Amniotic epithelial cell (primary cell): ENCODE results near the gene KLHL30.

Source experiments
- DNase-seq: peaks from one replicate; pipeline ENCODE4 v3.0.0-alpha.2; 2010; ENCODE audit warnings: low read depth

The KLHL30 gene

DNA sequence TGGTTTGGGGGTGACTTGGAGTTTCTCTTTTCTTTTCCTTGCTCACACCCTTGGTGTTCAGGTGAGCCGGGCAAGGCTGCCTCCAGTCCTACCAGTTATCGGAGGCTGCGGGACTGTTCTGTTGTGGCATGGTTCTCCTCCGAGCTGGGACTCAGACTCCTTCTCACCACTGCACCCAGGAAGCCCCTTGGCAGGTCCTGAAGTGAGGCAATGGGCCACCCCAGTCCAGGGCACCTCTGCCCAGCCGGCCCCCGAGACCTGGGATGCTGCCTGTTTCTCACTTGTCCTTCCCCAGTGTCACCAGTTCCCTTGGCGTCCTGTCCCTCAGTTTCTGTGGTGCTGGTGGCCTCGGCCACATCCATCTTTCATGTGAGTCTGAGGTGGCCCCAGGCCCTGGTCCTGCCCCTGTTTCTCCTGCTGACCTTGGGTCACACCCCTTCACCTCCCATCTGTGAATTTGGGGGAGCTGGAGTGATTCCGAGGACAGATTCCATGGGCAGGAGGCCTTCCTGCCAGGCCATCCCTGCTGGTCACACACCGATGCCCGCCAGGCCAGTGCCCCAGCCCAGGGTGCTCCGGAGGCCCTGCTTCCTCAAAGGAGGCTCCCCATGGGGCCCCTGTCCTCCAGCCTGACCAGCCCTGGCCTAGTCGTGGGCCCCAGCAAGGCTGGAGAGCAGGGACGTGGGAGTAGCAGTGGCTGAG lies 6.6 kb upstream of the KLHL30 start:
- no peak for DNase-seq

DNA sequence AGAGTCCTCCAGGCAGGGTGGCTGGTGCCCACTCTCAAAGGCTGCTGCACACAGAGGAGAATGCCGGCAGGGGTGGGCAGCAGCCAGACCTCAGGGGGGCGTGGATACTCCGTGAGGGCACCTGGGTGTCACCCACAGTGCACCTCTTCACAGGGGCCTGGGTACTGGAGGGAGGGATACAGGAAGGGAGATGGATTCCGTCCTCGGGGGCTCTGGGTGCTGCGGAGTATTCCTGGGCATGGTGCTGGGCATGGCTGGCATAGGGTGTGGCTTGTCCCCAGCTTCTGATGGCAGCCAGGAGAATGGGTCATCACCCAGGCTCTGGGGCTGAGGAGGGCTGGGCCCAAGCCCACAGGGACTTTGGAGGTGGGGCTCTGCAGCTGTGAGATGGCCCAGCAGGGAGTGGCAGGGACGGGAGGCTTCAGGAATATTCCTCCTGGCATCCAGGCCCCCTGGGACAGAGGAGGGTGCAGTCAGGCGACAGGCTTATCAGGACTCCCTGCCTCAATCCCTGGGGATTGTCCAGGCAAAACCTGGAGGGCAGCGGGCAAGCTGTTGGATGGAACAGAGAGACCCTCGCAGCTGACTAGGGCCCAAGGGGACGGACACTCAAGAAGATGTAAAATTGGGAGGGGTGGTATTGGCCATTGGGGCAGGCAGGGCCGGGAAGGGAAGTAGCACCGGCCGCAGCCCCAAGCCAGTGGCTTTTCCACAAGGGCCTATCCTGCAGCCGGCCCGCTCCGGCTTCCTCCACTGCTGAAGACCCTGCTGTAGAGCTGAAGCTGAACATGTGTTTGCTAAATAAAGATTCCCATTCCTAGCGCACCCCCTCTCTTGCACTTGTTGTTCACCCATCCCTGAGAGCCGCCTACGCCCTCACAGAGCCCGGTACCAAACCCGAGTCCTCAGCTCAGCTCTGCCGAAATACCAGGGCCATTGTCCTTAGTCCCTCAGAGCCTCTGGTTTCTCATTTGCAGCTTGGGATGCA lies 5.7 kb upstream of the KLHL30 start:
- DNase-seq = no peak

DNA sequence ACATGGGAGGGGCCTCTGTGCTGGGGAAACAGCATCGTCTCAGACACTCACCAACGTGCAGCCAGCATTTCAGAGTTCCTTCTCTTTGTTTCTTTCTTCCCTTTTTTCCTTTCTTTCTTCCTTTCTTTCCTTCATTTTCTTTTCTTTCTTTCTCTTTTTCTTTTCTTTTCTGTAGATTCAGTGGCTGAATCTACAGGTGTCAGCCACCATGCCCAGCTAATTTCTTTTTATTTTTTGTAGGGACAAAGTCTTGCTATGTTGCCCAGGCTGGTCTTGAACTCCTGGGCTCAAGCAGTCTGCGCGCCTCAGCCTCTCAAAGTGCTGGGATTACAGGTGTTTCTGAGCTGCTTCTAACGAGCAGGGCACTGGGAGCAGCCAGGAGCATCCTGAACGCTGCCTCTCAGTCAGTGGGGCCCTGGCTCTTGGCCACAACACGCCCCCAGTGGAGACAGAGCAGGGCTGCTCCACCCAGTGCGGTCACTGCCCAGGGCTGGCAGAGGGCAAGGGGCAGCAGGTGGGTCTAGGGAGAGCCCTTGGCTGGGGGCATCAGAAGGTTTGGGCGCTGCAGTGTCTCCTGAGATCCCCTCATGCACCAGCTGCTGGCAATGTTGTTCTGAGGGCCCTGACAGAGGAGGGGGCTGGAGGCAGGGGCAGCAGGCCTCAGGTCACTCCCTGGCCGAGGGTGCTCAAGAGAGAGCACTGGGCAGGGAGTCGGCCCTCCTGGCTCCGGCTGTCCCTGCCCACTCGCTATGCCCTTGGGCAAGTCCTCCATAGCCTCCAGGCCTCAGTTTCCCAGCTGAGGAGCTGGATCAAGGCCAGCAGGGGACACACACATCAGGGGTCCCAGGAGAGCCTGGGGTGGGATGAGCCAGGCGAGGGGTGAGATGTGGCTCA lies 4.7 kb upstream of the KLHL30 start:
- DNase-seq = no peak

DNA sequence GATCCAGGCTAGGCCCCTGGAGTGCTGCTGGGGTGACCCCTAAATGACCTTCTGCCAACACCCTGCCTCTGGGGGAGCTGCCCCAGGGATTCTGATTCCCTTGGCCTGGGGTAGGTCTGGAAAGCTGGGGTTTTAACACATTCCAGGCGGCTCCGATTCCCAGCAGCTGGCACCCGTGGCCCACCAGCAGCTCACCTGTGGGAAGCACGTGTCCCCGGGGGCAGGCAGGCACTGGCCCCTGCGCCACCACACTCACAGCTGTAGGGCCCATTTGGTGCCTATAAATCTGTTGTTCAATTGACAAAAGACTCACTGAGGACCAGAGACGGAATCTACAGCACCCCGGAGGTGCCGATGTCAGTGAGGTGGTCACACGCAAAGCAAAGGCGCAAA lies 4.1 kb upstream of the KLHL30 start:
- no peak for DNase-seq

GRCh38 chr2:238135601-238136150 lies 2.8 kb upstream of the KLHL30 start:
- no peak for DNase-seq

DNA sequence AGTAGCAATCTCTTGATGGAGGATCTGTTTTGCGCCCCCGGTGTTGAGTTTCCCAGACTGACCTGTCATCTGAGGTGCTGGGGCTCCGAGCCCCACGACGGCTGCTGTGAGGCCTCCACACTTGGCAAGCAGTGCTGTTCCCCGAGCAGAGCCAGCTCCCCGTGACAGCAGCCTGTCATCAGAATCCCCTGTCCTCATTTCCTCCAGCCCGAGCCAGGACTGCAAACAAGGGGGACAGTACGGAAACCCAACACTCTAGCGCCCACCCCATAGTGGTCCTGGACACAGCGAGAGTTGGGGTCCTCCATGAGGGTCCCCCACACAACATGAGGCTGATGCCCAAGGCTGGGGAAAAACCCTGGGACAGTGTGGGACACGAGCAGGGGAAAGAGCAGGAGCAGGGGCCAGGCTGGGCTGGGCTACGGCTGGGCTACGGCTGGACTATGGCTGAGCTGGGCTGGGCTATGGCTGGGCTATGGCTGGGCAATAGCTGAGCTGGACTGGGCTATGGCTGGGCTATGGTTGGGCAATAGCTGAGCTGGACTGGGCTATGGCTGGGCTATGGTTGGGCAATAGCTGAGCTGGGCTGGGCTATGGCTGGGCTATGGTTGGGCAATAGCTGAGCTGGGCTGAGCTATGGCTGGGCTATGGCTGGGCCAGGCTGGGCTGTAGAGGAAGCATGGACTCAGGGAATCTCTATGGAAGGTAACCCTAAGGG lies 1.5 kb upstream of the KLHL30 start:
- peak; percentile 85 for DNase-seq

GRCh38 chr2:238137885-238138284 lies 583 bp upstream of the KLHL30 start:
- no peak for DNase-seq

GRCh38 chr2:238139196-238140039 lies 950 bp downstream of the KLHL30 start:
- no peak for DNase-seq

GRCh38 chr2:238140040-238140439 lies 1.6 kb downstream of the KLHL30 start:
- DNase-seq = no peak

DNA sequence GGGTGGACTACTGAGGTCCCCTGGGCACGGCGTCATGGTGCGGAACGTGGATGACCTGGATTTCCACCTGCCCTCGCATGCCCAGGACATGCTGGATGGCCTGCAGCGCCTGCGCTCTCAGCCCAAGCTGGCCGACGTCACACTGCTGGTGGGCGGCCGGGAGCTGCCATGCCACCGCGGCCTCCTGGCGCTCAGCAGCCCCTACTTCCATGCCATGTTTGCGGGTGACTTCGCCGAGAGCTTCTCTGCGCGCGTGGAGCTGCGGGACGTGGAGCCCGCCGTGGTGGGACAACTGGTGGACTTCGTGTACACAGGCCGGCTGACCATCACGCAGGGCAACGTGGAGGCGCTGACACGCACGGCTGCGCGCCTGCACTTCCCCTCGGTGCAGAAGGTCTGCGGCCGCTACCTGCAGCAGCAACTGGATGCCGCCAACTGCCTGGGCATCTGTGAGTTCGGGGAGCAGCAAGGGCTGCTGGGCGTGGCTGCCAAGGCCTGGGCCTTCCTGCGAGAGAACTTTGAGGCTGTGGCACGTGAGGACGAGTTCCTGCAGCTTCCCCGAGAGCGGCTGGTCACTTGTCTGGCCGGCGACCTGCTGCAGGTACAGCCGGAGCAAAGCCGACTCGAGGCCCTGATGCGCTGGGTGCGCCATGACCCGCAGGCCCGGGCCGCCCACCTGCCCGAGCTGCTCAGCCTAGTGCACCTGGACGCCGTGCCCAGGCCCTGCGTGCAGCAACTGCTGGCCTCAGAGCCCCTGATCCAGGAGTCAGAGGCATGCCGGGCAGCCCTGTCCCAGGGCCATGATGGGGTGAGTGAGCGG lies 2.5 kb downstream of the KLHL30 start:
- DNase-seq = no peak

- no peak for DNase-seq
These were observed 3.3 kb downstream of the KLHL30 start for GRCh38 chr2:238141541-238142318.

DNA sequence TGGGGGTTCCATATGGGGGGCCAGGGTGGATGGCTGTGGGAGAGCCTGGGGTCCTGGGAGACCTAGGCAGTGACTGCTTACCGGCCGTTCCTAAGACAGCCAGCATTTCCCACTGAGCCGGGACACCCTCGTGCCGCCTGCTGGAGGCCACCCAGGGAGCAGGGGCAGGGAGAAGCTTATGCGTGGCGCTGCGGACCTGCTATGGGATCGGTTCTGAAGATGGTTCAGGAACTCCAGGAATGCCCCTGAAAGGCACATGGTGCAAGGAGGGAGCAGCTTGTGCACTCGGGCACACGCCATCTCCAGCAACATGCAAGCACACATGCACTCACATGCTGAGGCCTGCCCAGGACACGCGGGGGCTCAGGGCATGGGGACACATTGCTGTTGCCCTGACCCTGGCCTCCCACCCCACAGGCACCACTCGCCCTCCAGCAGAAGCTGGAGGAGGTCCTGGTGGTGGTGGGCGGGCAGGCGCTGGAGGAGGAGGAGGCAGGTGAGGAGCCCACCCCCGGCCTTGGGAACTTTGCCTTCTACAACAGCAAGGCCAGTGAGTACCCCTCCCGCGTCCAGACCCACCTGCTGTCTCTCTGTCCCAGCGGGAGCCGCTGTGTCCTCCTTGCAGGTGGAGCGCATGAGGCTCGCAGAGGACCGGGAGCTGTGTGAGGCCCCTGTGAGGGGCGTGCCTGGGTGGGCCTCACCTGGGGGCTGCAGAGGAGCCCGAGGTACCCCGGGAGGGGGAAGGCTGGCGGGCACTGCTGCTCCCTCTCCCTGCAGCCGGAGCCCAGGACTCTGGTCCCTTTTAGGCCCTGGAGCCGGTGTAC lies 4.1 kb downstream of the KLHL30 start:
- DNase-seq = no peak

DNA sequence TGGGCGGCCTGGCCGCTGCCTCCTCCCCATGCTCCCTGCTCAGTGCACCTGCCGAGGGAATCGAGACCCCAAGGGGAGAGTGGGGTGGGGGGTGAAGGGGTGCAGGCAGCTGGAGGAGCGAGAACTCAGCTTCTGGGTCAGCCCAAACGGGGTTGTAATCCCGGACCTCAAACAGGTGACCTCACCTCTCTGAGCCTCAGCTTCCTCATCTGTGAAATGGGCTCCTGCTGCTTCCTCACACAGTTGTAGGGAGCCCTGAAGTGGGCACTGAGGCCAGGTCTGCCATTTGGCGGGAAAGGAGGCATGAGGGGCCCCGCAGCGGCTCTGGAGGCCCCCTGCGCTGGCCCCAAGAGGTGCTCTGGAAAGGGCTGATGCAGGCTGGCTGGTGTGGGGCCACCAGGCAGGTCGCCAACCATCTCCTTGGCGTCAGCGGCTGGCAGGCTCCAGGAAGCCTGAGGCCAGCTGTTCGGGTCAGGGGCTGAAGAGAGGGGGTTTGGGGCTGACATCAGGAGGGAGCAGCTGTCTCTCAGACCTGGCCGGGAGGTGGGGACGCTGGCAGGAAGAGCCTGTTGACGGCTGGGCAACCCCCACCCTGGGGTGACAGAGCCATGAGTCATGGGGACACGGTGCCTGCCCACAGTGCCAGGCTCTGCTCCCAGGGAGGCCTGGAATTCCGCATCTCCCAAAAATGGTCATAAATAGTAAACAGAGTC lies 4.9 kb downstream of the KLHL30 start:
- DNase-seq = no peak

DNA sequence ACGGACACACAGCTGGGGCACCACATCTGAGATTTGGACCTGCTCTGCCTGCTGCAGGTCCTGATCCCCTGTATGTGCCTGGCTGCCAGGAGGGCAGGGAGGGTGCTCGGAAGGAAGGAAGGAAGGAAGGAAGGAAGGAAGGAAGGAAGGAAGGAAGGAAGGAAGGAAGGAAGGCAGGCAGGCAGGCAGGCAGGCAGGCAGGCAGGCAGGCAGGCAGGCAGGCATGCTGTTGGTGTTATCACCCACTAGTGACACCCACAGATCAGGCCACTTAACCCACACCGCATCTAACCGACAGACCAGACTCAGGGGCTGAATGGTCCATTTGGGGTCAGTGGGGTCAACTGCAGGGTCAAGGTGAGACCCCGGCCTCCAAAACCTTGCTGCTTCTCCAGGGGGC lies 5.8 kb downstream of the KLHL30 start:
- DNase-seq = no peak

- no peak for DNase-seq
These were observed 6.6 kb downstream of the KLHL30 start for GRCh38 chr2:238145046-238145445.

DNA sequence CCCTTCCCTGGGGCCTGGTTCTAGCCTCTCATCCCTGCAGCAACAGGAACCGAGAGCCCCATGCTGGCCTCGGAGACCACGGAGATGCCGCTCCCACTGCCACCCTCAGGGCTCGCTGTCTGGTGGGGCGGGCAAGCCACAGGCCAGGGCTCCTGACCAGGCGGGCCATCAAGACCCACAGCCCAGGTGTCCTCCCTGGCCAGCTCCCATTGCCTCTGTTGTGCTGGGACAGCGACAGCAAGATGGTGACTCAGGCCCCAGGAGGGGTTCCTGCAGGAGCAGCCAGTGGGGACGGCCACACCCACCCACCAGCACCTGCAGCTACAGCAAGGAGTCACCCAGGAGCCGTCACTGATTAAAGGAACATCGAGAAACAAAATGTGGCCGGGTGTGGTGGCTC lies 7.4 kb downstream of the KLHL30 start:
- DNase-seq = no peak

DNA sequence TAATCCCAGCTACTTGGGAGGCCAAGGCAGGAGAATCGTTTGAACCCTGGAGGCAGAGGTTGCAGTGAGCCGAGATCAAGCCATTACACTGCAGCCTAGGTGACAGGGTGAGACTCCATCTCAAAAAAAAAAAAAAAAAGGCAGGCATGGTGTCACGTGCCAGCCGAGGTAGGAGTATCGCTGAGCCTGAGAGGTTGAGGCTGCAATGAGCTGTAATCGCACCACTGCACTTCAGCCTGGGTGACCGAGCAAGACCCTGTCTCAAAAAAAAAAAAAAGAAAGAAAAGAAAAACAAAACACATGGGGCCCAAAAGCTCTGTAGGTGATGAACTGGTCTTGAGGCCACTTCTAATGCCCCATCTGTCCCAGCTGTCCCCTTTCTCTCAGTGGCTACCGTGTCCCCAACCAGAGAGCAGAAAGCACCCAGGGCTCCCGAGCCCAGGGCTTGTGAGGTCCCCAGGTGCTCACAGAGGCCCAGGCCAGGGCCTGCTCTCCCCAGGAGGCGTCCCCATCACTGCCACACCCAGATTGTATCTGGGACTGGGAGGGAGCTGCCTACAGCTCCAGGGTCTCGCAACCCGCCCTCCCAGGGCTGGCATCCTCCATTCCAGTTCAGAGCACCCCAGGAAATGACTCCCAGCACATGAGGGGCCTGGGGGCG lies 8.5 kb downstream of the KLHL30 start:
- no peak for DNase-seq
